Loucy (cell line): ENCODE results near the gene TNC.

Experiments used
- H2AFZ ChIP-seq: fragments of 200-600 bp; sonication (generic); 2 replicates; pipeline ENCODE4 v1.6.0; 2016; ENCODE audit warnings: antibody characterized with exemption, mild to moderate bottlenecking, low read length, moderate library complexity
- H3F3A ChIP-seq: fragments of 200-600 bp; 2 replicates; pipeline ENCODE4 v1.6.0; 2016; ENCODE audit warnings: antibody characterized with exemption, low read depth, mild to moderate bottlenecking
- H3K27me3 ChIP-seq: fragments of 200-600 bp; sonication (generic); 2 replicates; pipeline ENCODE4 v1.6.1; 2014; ENCODE audit warnings: low read length, mild to moderate bottlenecking; ENCODE audit not compliant: insufficient read depth, poor library complexity, severe bottlenecking
- H3K36me3 ChIP-seq: fragments of 200-600 bp; sonication (generic); 2 replicates; pipeline ENCODE4 v1.6.1; 2016; ENCODE audit warnings: low read length; ENCODE audit not compliant: insufficient read depth
- H3K4me1 ChIP-seq: fragments of 200-600 bp; sonication (generic); 2 replicates; pipeline ENCODE4 v1.5.1; 2014; ENCODE audit warnings: low read length, mild to moderate bottlenecking; ENCODE audit not compliant: insufficient read depth, poor library complexity, severe bottlenecking
- H3K4me2 ChIP-seq: fragments of 200-600 bp; sonication (generic); 2 replicates; pipeline ENCODE4 v1.6.0; 2014; ENCODE audit warnings: antibody characterized with exemption, low read length, low read depth, mild to moderate bottlenecking; ENCODE audit not compliant: poor library complexity, severe bottlenecking
- H3K4me3 ChIP-seq: fragments of 200-600 bp; sonication (generic); 2 replicates; pipeline ENCODE4 v1.5.1; 2014; ENCODE audit warnings: low read length, mild to moderate bottlenecking, mixed read lengths; ENCODE audit not compliant: poor library complexity, severe bottlenecking
- H3K79me2 ChIP-seq: fragments of 200-600 bp; sonication (generic); 2 replicates; pipeline ENCODE4 v1.6.1; 2014; ENCODE audit warnings: low read length; ENCODE audit not compliant: insufficient read depth
- H3K9ac ChIP-seq: fragments of 200-600 bp; sonication (generic); 2 replicates; pipeline ENCODE4 v1.6.0; 2014; ENCODE audit warnings: mild to moderate bottlenecking, low read depth, low read length, moderate library complexity; ENCODE audit not compliant: poor library complexity, severe bottlenecking
- H3K9me2 ChIP-seq: fragments of 200-600 bp; sonication (generic); replicated peaks from 2 replicates; pipeline ENCODE4 v1.6.1; 2016; ENCODE audit warnings: low read depth, low read length, mixed read lengths
- H3K9me3 ChIP-seq: fragments of 200-600 bp; sonication (generic); 2 replicates; pipeline ENCODE4 v1.6.1; 2014; ENCODE audit warnings: mild to moderate bottlenecking, antibody characterized with exemption, low read length, low read depth; ENCODE audit not compliant: insufficient read depth
- H4K20me1 ChIP-seq: fragments of 200-600 bp; sonication (generic); 2 replicates; pipeline ENCODE4 v1.6.0; 2014; ENCODE audit warnings: antibody characterized with exemption, low read length, mild to moderate bottlenecking; ENCODE audit not compliant: insufficient read depth, poor library complexity, severe bottlenecking
- EZH2phosphoT487 ChIP-seq: fragments of 200-600 bp; IDR thresholded peaks from 2 replicates; pipeline ENCODE4 v1.6.1; 2018; ENCODE audit warnings: antibody characterized with exemption, mild to moderate bottlenecking, moderate library complexity, borderline replicate concordance
- TF ChIP-seq, protein P1 (sequence below): fragments of 200-600 bp; sonication (generic); conservative IDR thresholded peaks from 2 replicates; pipeline ENCODE4 v1.5.1; 2014; ENCODE audit warnings: mild to moderate bottlenecking, antibody characterized with exemption, low read length

The TNC gene

DNA sequence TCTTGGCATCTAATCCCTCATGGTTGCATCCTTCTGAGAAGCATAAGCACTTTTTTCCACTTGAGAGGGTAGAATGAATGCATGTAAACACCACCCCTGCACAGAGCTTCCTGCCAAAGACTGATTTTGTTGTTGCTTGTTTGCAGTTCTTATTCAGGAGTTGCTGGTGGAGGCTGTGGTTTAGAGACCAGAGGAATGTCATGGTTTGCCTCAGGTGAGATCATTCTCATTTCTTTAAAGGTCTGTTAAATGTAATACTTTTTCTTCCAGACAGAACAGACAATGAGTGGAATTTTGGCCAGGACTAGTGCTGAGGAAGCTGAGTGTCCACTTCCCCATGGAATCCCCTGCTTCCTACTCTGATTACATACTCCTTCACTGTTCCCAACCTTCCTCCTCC is 3.2 kb upstream of the TNC start:
- no peaks in the 10 kb centered on the region for H3K9me2 ChIP-seq
- H3K36me3 ChIP-seq, result no peaks in the 10 kb centered on the region
- TF ChIP-seq, protein P1, sequence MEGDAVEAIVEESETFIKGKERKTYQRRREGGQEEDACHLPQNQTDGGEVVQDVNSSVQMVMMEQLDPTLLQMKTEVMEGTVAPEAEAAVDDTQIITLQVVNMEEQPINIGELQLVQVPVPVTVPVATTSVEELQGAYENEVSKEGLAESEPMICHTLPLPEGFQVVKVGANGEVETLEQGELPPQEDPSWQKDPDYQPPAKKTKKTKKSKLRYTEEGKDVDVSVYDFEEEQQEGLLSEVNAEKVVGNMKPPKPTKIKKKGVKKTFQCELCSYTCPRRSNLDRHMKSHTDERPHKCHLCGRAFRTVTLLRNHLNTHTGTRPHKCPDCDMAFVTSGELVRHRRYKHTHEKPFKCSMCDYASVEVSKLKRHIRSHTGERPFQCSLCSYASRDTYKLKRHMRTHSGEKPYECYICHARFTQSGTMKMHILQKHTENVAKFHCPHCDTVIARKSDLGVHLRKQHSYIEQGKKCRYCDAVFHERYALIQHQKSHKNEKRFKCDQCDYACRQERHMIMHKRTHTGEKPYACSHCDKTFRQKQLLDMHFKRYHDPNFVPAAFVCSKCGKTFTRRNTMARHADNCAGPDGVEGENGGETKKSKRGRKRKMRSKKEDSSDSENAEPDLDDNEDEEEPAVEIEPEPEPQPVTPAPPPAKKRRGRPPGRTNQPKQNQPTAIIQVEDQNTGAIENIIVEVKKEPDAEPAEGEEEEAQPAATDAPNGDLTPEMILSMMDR, result no peak
- TF ChIP-seq EZH2phosphoT487, result no peak
- no peaks in the 10 kb centered on the region for H4K20me1 ChIP-seq
- no peak overlapping the region for H3K9ac ChIP-seq
- H3K4me2 ChIP-seq, result no peak overlapping the region
- no peaks in the 10 kb centered on the region for H3K9me3 ChIP-seq
- H3K4me1 ChIP-seq, result no peaks in the 10 kb centered on the region
- H3K79me2 ChIP-seq, result no peaks in the 10 kb centered on the region
- H3F3A ChIP-seq, result no peaks in the 10 kb centered on the region
- H2AFZ ChIP-seq, result no peak overlapping the region
- H3K27me3 ChIP-seq, result no peaks in the 10 kb centered on the region
- no peak overlapping the region for H3K4me3 ChIP-seq

DNA sequence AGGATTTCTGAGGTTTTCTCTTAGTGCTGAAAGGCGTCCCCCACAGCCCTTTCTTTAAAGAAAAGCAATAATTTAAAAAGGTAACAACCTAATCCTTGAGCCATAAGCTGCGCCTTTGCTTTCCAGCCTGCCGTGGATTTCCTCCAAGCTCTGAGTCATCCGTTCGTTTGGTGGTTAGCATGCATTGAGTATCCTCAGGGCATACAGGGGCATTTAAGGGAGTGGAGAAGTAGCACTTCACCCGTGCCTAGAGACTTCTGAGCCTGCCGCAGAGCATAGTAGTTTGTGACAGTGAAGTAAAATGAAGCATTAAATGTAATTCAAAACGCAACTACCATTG is 892 bp upstream of the TNC start:
- H3K36me3 ChIP-seq, result no peaks in the 10 kb centered on the region
- H3F3A ChIP-seq, result no peaks in the 10 kb centered on the region
- no peaks in the 10 kb centered on the region for H3K79me2 ChIP-seq
- H3K9ac ChIP-seq, result no peak overlapping the region
- H3K9me2 ChIP-seq, result no peaks in the 10 kb centered on the region
- H3K4me1 ChIP-seq, result no peaks in the 10 kb centered on the region
- H3K4me2 ChIP-seq, result no peak overlapping the region
- H2AFZ ChIP-seq, result no peak overlapping the region
- H3K27me3 ChIP-seq, result no peaks in the 10 kb centered on the region
- no peaks in the 10 kb centered on the region for H3K9me3 ChIP-seq
- no peak overlapping the region for H3K4me3 ChIP-seq
- no peaks in the 10 kb centered on the region for H4K20me1 ChIP-seq
- no peak for TF ChIP-seq EZH2phosphoT487
- TF ChIP-seq, protein P1, result no peak

DNA sequence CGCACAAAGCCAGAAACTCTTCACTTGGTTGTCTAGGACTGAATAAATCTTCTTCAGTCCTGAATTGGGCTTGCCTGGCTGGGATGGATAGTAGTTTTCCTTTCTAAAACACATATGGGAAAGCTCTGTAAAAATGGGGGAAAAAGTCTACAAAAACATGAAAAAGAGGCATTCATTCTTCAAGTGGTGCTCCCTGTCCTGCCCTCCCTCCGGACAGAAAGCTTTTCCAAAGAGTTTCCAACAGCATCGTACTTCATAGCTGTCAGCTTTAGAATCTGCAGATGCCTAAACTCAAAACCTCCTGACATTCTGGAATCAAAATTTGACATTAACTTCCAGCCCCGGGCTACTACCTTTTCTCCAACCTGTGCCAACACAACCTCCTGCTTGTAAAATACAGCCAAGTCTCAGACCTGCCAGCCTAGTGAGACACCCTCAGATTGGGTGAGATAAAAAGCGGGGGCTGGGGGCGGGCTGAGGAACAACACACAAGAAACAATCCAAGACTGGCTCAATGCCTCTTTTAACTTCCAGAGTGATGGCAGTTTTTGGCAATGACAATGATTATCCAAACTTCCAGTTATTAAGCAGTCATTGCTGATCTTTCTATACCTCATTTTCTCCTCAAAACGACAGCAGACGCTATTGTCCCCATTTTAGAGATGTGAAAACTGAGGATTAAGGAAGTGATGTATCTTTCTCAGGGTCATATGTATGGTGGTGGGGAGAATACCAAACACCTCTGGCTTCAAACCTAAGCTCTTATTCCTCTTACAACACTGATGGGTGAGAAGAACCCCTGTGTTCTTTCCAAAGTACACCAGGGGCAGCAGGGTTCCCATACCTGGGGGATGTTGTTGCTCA is 1.3 kb downstream of the TNC start:
- no peak for TF ChIP-seq EZH2phosphoT487
- TF ChIP-seq, protein P1, result no peak
- H3K4me1 ChIP-seq, result no peaks in the 10 kb centered on the region
- no peaks in the 10 kb centered on the region for H3K9me3 ChIP-seq
- no peak overlapping the region for H2AFZ ChIP-seq
- H4K20me1 ChIP-seq, result no peaks in the 10 kb centered on the region
- no peaks in the 10 kb centered on the region for H3K27me3 ChIP-seq
- H3K9me2 ChIP-seq, result no peaks in the 10 kb centered on the region
- no peaks in the 10 kb centered on the region for H3K79me2 ChIP-seq
- H3K36me3 ChIP-seq, result no peaks in the 10 kb centered on the region
- no peaks in the 10 kb centered on the region for H3F3A ChIP-seq
- no peak overlapping the region for H3K4me2 ChIP-seq
- H3K4me3 ChIP-seq, result no peak overlapping the region
- no peak overlapping the region for H3K9ac ChIP-seq
